ENCODE measurements around the gene DLL3. TPM values are rescaled to one million over a fixed set of nuclear protein-coding genes. Genes with fewer than 3 reads are reported as not detected.

DLL3 gene
- total RNA-seq, 2 experiments from 2014 or later, result 4.4 TPM

- Histone ChIP-seq H3K27ac (ENCODE audit: low read depth, low read length, poor library complexity, severe bottlenecking) (peak overlapping the region; percentile 38), H2AFZ (ENCODE audit: low read length) (peak overlapping the region; percentile 85), H3K9me2 (ENCODE audit: insufficient read depth, low read length) (no peaks in the 10 kb centered on the region), H3K9me3 (ENCODE audit: low read length) (no peaks in the 10 kb centered on the region), H3K4me1 (ENCODE audit: insufficient read depth, low read length, poor library complexity, severe bottlenecking) (peaks cover 32% of the 10 kb centered on the region), H3K4me2 (ENCODE audit: low read length) (peak overlapping the region; percentile 55), H3K4me3 (ENCODE audit: low read depth, low read length, poor library complexity, severe bottlenecking) (peak overlapping the region; percentile 8), H3K79me2 (ENCODE audit: insufficient read depth, low read depth, low read length) (peaks cover 18% of the 10 kb centered on the region; the same call in 1 of the 2 replicates), H4K20me1 (ENCODE audit: insufficient read depth, low read length) (no peaks in the 10 kb centered on the region), H3K36me3 (ENCODE audit: insufficient read depth, low read length) (no peaks in the 10 kb centered on the region)
- DNase-seq (ENCODE audit: low spot score), result peak; percentile 46
- no TSS peak for BruUV-seq (replicated peaks)
- ChIA-PET POLR2A (interaction anchor here (0.7 to 1.1 kb wide), 3 partner anchors 10 to 1149 kb away, joined by 3 to 4 read pairs (median 3); partner anchors contain the start of genes EID2B and RPS16), CTCF (ENCODE audit: unreplicated experiment) (interaction anchor here (0.6 to 0.8 kb wide), 2 partner anchors 17 to 102 kb away, joined by 4 to 6 read pairs; no protein-coding TSS in a partner anchor)
- intact Hi-C loops (cut with micrococcal nuclease; ENCODE audit: unreplicated experiment), result no loop called here
- TF ChIP-seq EZH2phosphoT487 (IDR thresholded peaks at IDR 0.05; ENCODE audit: borderline replicate concordance, low read depth, low read length) (no peak), CTCF (conservative IDR thresholded peaks at IDR 0.05; ENCODE audit: low read length) (no peak)
Measured at GRCh38 chr19:39542206-39542605, 43.5 kb downstream of the DLL3 start.

- no peak for DNase-seq (ENCODE audit: low spot score)
- Histone ChIP-seq H3K4me3 (ENCODE audit: low read depth, low read length, poor library complexity, severe bottlenecking) (no peak overlapping the region), H3K4me1 (ENCODE audit: insufficient read depth, low read length, poor library complexity, severe bottlenecking) (peaks cover 27% of the 10 kb centered on the region), H3K79me2 (ENCODE audit: insufficient read depth, low read depth, low read length) (peaks cover 10% of the 10 kb centered on the region; the same call in 1 of the 2 replicates), H3K27ac (ENCODE audit: low read depth, low read length, poor library complexity, severe bottlenecking) (no peak overlapping the region), H3K9me3 (ENCODE audit: low read length) (no peaks in the 10 kb centered on the region), H3K9me2 (ENCODE audit: insufficient read depth, low read length) (no peaks in the 10 kb centered on the region), H2AFZ (ENCODE audit: low read length) (no peak overlapping the region), H4K20me1 (ENCODE audit: insufficient read depth, low read length) (no peaks in the 10 kb centered on the region), H3K36me3 (ENCODE audit: insufficient read depth, low read length) (no peaks in the 10 kb centered on the region), H3K4me2 (ENCODE audit: low read length) (no peak overlapping the region)
- BruUV-seq (replicated peaks), result no TSS peak
- POLR2A ChIA-PET, result no interaction called here
- no peak for TF ChIP-seq CTCF (conservative IDR thresholded peaks at IDR 0.05; ENCODE audit: low read length)
- no peak for TF ChIP-seq EZH2phosphoT487 (IDR thresholded peaks at IDR 0.05; ENCODE audit: borderline replicate concordance, low read depth, low read length)
- intact Hi-C loops (cut with micrococcal nuclease; ENCODE audit: unreplicated experiment), result no loop called here
- CTCF ChIA-PET (ENCODE audit: unreplicated experiment), result no interaction called here
Measured at GRCh38 chr19:39543477-39543857, 44.7 kb downstream of the DLL3 start.

GRCh38 chr19:39544226-39544903 lies 45.6 kb downstream of the DLL3 start:
- no TSS peak for BruUV-seq (replicated peaks)
- ChIA-PET CTCF (ENCODE audit: unreplicated experiment) (no interaction called here), POLR2A (interaction anchor here (0.7 kb wide), 2 partner anchors 12 to 297 kb away, joined by 3 to 4 read pairs; partner anchors contain the start of gene EID2B)
- Histone ChIP-seq H3K4me2 (ENCODE audit: low read length) (no peak overlapping the region), H4K20me1 (ENCODE audit: insufficient read depth, low read length) (no peaks in the 10 kb centered on the region), H3K9me3 (ENCODE audit: low read length) (no peaks in the 10 kb centered on the region), H3K79me2 (ENCODE audit: insufficient read depth, low read depth, low read length) (peaks cover 2% of the 10 kb centered on the region; the same call in 1 of the 2 replicates), H3K27ac (ENCODE audit: low read depth, low read length, poor library complexity, severe bottlenecking) (no peak overlapping the region), H3K4me1 (ENCODE audit: insufficient read depth, low read length, poor library complexity, severe bottlenecking) (peaks cover 21% of the 10 kb centered on the region), H3K4me3 (ENCODE audit: low read depth, low read length, poor library complexity, severe bottlenecking) (no peak overlapping the region), H3K9me2 (ENCODE audit: insufficient read depth, low read length) (no peaks in the 10 kb centered on the region), H3K36me3 (ENCODE audit: insufficient read depth, low read length) (no peaks in the 10 kb centered on the region), H2AFZ (ENCODE audit: low read length) (no peak overlapping the region)
- TF ChIP-seq EZH2phosphoT487 (IDR thresholded peaks at IDR 0.05; ENCODE audit: borderline replicate concordance, low read depth, low read length) (no peak), CTCF (conservative IDR thresholded peaks at IDR 0.05; ENCODE audit: low read length) (no peak)
- DNase-seq (ENCODE audit: low spot score), result no peak
- intact Hi-C loops (cut with micrococcal nuclease; ENCODE audit: unreplicated experiment), result no loop called here
